Fibroblast of lung (primary cell): ENCODE results near the gene SBNO2.

ENCODE experiments used
- CTCF ChIP-seq, 2 donors: IDR thresholded peaks in 1 of 2; conservative IDR thresholded peaks in 1 of 2; 1 replicate in 1 of 2; 2 replicates in 1 of 2; pipeline ENCODE4 v1.5.1; 2011 to 2012; ENCODE audit warnings: low read length in 2 of 2, control low read depth in 1 of 2, inconsistent platforms in 1 of 2, low read depth in 1 of 2, mild to moderate bottlenecking in 1 of 2
- EZH2 ChIP-seq: IDR thresholded peaks from 2 replicates; pipeline ENCODE4 v1.5.1; 2012; ENCODE audit warnings: low read length, control low read depth, mild to moderate bottlenecking; ENCODE audit errors: missing control alignments

DNA sequence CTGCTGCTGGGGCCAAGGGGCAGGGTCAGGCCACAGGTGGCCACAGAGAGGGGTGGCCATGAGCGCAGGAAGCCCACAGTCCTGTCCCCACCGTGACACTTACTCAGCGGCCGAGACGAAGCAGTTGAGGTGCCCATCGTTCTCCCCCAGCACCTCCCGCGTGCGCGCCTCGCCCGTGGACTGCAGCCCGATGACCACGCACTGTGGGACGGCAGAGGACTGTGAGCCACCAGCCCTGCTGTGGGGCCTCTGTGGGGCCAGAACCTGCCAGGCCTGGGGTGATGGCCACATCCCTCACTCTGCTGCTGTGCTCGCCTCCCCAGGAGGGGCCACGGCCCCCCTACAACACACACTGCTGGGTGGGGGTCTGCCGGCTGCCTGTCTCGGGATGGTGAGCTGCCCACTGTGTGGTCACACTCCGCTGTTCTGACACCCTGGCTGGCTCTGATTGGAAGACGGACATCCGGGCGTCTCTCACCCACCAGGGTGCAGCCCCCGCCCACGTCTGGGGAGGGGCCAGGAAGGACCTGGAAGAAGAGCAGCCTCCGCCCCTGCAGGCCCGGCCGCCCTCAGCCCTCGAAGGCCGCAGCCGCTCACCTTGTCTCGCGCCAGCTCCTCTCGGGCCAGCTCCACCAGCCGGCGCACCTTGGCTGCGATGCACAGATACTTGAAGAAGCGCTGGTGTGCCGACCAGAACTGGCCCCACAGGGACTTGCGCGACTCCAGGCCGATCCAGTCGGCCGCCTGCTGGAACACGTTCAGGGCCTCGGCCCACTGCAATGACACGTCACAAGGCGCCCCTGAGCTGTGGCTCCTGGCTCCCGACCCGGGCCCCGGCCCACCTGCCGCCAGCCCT, 57.1 kb downstream of the SBNO2 start:
- TF ChIP-seq EZH2 (no peak), CTCF (conservative IDR thresholded peaks at IDR 0.05 in 1 of 2, IDR thresholded peaks at IDR 0.05 in 1 of 2; ENCODE audit: low read depth in 1 of 2, low read length in 2 of 2) (no peak)
